DMS 273 treated with DMSO at 0.1 percent for 48 hours (cell line): ENCODE data around the gene NOTCH1.

Experiments used
- DNase-seq: peaks from one replicate; lab custom pipeline; 2025; lab: John Stamatoyannopoulos, UW

NOTCH1 gene

GRCh38 chr9:136484153-136485048 lies 61.4 kb downstream of the NOTCH1 start:
- peak; percentile 28 for DNase-seq

- DNase-seq: peak; percentile 44
These were observed 62.2 kb downstream of the NOTCH1 start for GRCh38 chr9:136483589-136484152.

- DNase-seq: peak; percentile 88
These were observed 62.9 kb downstream of the NOTCH1 start, which contains the start of gene SEC16A for GRCh38 chr9:136482793-136483588. TSS of gene SEC16A (minus strand) at chr9:136483040. CDS start at chr9:136477615, 5,425 bp downstream.

GRCh38 chr9:136482046-136482792 lies 63.6 kb downstream of the NOTCH1 start:
- DNase-seq: no peak

- no peak for DNase-seq
These were observed 64.3 kb downstream of the NOTCH1 start for GRCh38 chr9:136481558-136481957.

GRCh38 chr9:136476369-136477150 lies 69.3 kb downstream of the NOTCH1 start:
- DNase-seq: no peak

GRCh38 chr9:136474974-136475865 lies 70.6 kb downstream of the NOTCH1 start:
- DNase-seq: no peak

- DNase-seq: no peak
These were observed 71.7 kb downstream of the NOTCH1 start for GRCh38 chr9:136474021-136474640.

- DNase-seq: no peak
These were observed 72.5 kb downstream of the NOTCH1 start for GRCh38 chr9:136473354-136473721.

- no peak for DNase-seq
These were observed 73.1 kb downstream of the NOTCH1 start for GRCh38 chr9:136472640-136473353.

GRCh38 chr9:136471802-136472487 lies 73.9 kb downstream of the NOTCH1 start:
- DNase-seq: no peak

GRCh38 chr9:136470792-136471469 lies 74.9 kb downstream of the NOTCH1 start:
- DNase-seq: no peak

GRCh38 chr9:136470356-136470755 lies 75.5 kb downstream of the NOTCH1 start:
- DNase-seq: no peak

- DNase-seq: no peak
These were observed 78.1 kb downstream of the NOTCH1 start for GRCh38 chr9:136467766-136468165.

GRCh38 chr9:136466155-136466541 lies 79.7 kb downstream of the NOTCH1 start:
- no peak for DNase-seq

GRCh38 chr9:136465500-136466154 lies 80.2 kb downstream of the NOTCH1 start:
- no peak for DNase-seq

- no peak for DNase-seq
These were observed 81.6 kb downstream of the NOTCH1 start for GRCh38 chr9:136464241-136464640.
